Fibroblast of the conjunctiva (primary cell): ENCODE data around the gene PTPRD.

ENCODE experiments used
- DNase-seq: peaks from one replicate; pipeline ENCODE4 v3.0.0-alpha.2; 2010; ENCODE audit warnings: low read depth

Gene PTPRD

GRCh38 chr9:10612641-10613398 is at the start of gene PTPRD:
Gene PTPRD (minus strand): TSS chr9:10613002.
- DNase-seq: no peak

DNA sequence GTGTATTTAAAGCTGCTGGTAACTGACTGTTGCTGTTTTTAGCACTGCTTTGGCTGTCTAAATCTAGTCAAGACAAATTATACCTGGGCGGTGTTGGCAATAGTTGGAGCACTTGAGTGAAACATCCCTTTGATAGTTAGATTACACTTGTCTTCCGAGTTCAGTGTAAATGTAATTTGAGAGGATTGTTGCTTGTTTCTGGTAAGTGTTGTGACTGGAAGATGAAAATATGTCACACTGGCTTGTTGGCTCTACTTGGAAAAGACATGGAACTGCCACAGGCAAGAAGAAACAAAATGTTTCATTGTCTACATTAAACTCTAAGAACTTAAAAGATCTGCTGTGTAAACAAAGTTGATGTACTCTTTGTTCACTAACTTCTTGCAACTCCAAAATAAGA is 49.2 kb upstream of the PTPRD start:
- no peak for DNase-seq

DNA sequence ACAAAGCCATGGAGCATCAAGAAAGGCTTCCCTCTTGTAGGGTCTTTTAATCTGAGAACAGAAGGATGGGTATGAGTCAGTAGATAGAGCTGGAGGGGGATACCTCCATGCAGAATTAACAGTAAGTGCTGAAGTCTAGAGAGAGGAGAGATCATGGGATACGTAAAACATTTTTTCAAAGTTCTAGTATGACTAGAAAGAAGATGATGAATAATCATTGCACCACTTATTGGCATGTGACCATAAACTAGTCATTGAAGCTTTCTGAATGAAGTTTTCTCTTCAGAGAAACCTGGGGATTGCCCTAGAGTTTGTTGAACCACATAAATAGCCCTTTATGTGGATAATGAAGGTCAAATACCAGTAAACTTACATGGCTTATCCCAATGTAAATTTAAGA is 48.6 kb upstream of the PTPRD start:
- no peak for DNase-seq

- DNase-seq: no peak
Measured at GRCh38 chr9:10651012-10651411, 38.2 kb upstream of the PTPRD start.

DNA sequence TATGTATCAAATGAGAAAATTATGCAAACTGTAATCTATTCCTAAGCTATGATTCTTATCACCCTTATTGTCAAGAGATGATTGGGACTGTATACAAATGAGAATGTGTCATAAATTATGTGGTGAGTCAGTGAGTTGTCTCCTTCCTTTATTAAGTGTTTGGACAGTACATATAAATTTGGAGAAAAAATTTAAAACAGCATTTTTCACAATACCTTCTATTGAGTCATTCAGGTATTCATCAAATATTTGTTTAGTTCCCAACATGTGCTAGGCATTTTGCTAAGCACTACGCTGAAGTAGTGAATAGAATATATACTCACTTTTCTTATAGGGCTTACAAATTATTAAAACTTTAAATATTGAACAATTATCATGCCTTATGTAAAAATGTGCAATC is 36.3 kb upstream of the PTPRD start:
- DNase-seq: no peak

- DNase-seq: no peak
Measured at GRCh38 chr9:10633785-10634184, 21.0 kb upstream of the PTPRD start.

GRCh38 chr9:10614196-10614800 is 1.5 kb upstream of the PTPRD start:
- DNase-seq: no peak

DNA sequence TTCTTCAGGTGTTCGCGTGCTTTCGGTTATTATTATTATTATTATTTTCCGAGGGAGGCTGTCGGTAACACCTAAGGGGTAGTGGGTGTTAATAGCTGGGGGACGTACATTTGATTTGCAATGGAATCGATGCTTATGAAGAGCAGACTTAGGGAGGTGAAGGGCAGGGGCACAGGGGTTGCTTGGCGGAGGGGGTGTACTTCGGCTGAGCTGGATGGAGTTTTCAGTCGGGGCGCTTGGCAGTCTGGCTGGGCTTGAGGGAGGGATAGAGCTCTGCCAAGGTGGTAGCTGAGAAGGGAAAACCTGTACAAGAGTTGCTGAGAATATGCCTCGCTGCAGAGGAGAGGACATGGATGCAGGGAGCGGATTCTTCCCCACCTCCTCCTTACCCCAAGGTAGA is 617 bp upstream of the PTPRD start:
- DNase-seq: no peak

- no peak for DNase-seq
Measured at GRCh38 chr9:10605388-10605787, 7.4 kb downstream of the PTPRD start.

DNA sequence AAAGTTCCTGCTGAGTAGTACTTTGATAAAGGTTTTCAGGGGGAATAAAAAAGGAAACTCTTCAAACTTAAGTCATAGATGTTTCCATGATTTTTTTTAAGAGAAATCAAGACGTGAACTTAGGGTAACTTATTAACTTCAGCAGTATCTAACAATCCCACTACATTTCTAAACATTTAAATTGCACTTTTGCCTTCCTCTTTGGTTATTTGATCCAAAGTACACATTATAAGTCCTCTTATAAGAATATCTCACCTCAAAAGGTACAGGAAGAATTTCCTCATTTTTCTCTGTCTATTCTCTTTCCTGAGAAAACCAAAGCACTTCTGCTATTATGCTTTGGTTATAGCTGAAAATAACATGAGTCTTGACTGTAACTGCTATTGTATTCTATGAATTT is 7.9 kb downstream of the PTPRD start:
- no peak for DNase-seq

- DNase-seq: no peak
Measured at GRCh38 chr9:10597801-10598200, 15.0 kb downstream of the PTPRD start.

DNA sequence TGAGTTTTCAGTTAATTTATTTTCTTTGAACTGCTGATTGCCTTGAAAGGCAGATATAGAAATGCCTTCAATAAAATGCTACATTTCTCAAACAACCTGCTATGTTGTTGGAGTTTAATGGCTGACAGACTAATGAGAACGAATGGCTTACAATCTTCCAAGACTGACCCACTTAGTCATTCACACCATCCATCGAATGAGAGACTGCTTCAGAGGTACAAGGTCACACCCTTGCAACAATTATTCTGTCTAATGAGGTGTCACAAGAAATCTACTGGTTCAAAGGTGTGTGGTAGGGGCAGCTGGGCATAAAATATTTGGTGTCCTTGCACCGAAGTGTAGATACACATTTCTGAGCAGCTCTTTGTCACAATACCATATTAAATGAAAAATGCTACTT is 18.3 kb downstream of the PTPRD start:
- no peak for DNase-seq

- DNase-seq: no peak
Measured at GRCh38 chr9:10586407-10586806, 26.4 kb downstream of the PTPRD start.

GRCh38 chr9:10571699-10572098 is 41.1 kb downstream of the PTPRD start:
- no peak for DNase-seq

GRCh38 chr9:10566848-10567247 is 46.0 kb downstream of the PTPRD start:
- DNase-seq: no peak

DNA sequence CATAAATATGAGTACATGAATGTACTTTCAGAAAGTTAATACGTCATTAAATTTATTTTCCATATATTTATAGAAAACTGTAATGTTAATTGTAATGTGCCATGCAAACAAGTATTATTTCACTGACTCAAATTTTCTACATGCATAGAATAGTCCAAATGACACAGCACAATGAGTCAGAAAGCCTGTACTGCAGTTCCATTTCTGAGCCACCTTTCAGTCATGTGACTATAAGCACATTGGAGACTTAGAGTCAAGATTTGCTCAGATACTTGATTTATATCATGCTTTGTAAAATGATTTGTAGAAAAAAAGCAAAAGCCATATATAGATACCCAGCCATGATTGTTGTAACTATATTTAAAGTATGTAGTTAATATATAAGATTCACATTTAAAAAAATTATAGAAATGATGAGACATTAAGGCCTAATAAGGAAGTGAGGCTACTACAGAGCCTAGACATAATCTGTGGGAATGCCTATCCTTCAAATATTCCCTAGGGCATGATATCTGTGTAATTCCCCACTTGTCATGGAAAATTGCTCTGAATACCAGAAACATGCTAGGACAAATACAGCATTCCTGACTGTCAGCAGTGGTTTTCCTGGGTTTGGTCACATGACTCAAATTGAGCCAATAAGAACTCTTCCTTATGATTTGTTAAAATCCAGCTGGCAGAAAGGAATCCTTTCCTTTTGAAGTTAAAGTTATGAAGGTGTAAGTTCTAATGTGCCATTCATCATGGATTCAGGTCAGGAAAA is 50.0 kb downstream of the PTPRD start:
- no peak for DNase-seq

- no peak for DNase-seq
Measured at GRCh38 chr9:10548348-10548747, 64.5 kb downstream of the PTPRD start.

GRCh38 chr9:10538073-10538472 is 74.7 kb downstream of the PTPRD start:
- no peak for DNase-seq

DNA sequence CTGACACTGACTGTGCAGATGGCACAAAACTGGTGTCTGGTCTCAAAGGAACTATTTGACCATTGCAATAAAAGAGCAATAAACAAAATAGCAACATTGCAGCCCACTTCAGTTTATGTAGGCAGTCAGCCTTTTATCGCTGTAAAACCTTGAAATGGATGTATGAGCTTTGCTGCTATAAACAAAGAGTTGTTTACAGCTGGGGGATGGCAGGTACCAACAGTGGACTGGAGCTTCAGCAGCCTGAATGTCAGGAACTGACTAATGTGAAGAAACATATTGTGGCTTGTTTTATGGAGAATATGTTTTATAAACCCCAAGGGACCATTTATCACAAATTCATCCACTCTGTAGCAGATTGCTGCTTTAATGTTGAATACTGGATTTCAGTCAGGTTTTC is 78.0 kb downstream of the PTPRD start:
- DNase-seq: no peak

DNA sequence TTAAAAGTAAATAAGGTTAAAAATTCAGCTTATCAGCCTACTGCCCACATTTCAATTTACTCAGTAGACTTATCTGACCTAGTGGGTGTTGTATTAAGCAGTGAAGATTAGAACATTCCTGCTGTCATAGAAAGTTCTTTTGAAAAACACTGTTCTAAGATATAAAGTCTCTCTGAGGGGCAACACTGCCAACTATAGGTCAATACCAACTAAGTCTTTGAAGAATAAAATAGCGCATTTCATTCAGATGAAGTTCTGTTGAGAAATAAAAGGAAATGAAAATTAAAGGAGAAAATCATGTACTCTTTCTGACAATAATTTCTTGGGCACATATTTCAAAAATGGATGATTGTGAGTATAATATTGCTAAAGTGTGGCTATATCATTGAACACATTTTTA is 86.8 kb downstream of the PTPRD start:
- DNase-seq: no peak

DNA sequence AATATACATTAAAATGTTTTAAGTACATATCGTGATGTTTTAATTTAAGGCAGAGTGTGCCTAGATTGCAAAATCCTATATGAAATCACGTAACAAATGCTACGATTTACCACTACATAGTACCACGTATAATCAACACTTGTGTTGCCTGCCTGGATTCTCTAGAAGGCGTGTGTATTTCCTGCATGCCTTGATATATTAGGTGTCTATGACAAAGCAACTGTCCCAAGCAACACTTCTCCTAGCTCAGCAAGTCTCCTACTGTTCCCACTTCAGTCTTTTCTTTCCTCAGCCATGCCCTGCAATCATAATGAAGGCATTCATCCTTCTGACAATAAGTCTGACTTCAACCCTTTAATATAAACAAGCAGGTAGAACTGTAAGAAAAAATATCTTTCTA is 89.6 kb downstream of the PTPRD start:
- DNase-seq: no peak

GRCh38 chr9:10512144-10512543 is 100.7 kb downstream of the PTPRD start:
- no peak for DNase-seq

GRCh38 chr9:10488937-10489336 is 123.9 kb downstream of the PTPRD start:
- DNase-seq: no peak
